ENCODE data around the gene ZC3H18.

ZC3H18 gene

DNA sequence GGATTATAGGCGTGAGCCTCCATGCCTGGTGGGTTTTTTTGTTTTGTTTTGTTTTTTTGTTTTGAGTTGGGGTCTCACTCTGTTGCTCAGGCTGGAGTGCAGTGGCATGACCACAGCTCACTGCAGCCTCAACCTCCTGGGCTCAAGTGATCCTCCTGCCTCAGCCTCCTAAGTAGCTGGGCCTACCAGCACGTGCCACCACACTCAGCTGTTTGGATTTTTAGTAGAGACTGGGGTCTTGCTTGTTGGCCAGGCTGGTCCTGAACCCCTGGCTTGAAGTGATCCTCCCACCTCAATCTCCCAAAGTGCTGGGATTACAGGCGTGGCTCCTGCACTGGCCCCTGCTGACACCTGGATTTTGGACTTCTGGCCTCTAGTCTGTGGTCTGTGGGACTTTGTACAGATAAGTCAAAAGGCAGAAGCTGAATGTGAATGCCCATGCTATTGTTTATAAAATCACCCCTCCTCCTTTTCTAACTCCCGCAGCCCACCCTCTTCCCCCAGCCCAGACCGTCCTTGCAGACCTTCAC, 110.4 kb downstream of the ZC3H18 start:
- WGBS, result 85% methylated on average over 5 of the region's 5 CpGs
- Histone ChIP-seq H3K27ac (ENCODE audit: low read depth, low read length) (no peak overlapping the region), H3K4me1 (ENCODE audit: insufficient read depth, low read length) (peaks cover 4% of the 10 kb centered on the region), H3K36me3 (ENCODE audit: insufficient read depth, low read length) (no peaks in the 10 kb centered on the region), H3K27me3 (ENCODE audit: insufficient read depth, low read length) (peaks cover 17% of the 10 kb centered on the region), H3K9me3 (ENCODE audit: insufficient read depth, low read depth, low read length) (no peaks in the 10 kb centered on the region), H3K9ac (ENCODE audit: low read depth, low read length) (no peak overlapping the region), H3K4me3 (ENCODE audit: low read length) (no peak overlapping the region)

DNA sequence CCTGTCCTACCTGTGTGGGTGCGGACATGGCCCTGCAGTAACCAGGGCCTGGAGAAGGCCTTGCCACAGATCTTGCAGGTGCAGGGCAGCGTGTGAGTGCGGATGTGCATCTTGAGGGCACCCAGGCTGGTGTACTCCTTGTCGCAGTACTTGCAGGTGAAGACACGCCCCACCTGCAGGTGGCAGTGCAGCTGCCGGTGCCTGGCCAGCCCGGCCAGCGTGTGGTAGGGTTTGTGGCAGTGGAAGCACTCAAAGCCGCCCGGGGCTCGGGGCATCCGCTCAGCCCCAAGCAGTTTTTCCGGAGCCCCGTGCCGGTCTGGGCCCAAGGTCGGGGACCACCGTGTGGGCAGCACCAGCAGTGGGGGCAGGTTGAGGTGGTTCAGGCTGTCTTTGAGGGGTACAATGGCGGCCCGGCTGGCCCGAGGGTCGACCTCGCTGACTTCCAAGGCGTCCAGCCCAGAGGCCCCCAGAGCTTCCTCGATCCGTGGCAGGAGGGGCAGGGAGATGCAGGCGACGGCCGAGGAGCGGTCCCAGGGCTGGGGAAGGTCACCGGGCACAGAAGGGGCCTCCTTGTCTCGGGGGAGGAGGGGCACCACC, 111.0 kb downstream of the ZC3H18 start:
- H3K36me3 ChIP-seq (ENCODE audit: insufficient read depth, low read length), result no peaks in the 10 kb centered on the region
- no peak overlapping the region for H3K27ac ChIP-seq (ENCODE audit: low read depth, low read length)
- H3K27me3 ChIP-seq (ENCODE audit: insufficient read depth, low read length), result peaks cover 22% of the 10 kb centered on the region
- 84% methylated on average over 31 of the region's 31 CpGs for WGBS
- H3K9me3 ChIP-seq (ENCODE audit: insufficient read depth, low read depth, low read length), result no peaks in the 10 kb centered on the region
- peaks cover 4% of the 10 kb centered on the region for H3K4me1 ChIP-seq (ENCODE audit: insufficient read depth, low read length)
- no peak overlapping the region for H3K4me3 ChIP-seq (ENCODE audit: low read length)
- H3K9ac ChIP-seq (ENCODE audit: low read depth, low read length), result no peak overlapping the region

Data from HUES64 (cell line).